WERI-Rb-1 (cell line): Measurements from ENCODE around the gene PPM1L.

Experiments used
- DNase-seq: peaks from one replicate; pipeline ENCODE4 v3.0.0-alpha.2; 2020
- H3K27ac ChIP-seq: fragments of 250-450 bp; sonication (Bioruptor Pico); 2 replicates; pipeline ENCODE4 v1.5.1; 2020; ENCODE audit warnings: mild to moderate bottlenecking, moderate library complexity
- H3K27me3 ChIP-seq: fragments of 250-450 bp; sonication (Bioruptor Pico); 2 replicates; pipeline ENCODE4 v1.5.1; 2021; ENCODE audit warnings: mild to moderate bottlenecking, low read depth, moderate library complexity; ENCODE audit not compliant: insufficient read depth, severe bottlenecking
- H3K36me3 ChIP-seq: fragments of 250-450 bp; sonication (Bioruptor Pico); 2 replicates; pipeline ENCODE4 v1.5.1; 2020; ENCODE audit warnings: mild to moderate bottlenecking, moderate library complexity
- H3K4me3 ChIP-seq: 2 replicates; pipeline ENCODE4 v1.5.1; 2011; ENCODE audit warnings: low read depth, mild to moderate bottlenecking, control low read depth, low read length
- H3K9me3 ChIP-seq: fragments of 250-450 bp; sonication (Bioruptor Pico); 2 replicates; pipeline ENCODE4 v1.5.1; 2021; ENCODE audit warnings: mild to moderate bottlenecking, moderate library complexity; ENCODE audit not compliant: severe bottlenecking
- TF ChIP-seq, protein P1 (sequence below): IDR thresholded peaks from 2 replicates; pipeline ENCODE4 v1.5.1; 2011; ENCODE audit warnings: low read depth, mild to moderate bottlenecking, control low read depth, inconsistent platforms, low read length

PPM1L gene

DNA sequence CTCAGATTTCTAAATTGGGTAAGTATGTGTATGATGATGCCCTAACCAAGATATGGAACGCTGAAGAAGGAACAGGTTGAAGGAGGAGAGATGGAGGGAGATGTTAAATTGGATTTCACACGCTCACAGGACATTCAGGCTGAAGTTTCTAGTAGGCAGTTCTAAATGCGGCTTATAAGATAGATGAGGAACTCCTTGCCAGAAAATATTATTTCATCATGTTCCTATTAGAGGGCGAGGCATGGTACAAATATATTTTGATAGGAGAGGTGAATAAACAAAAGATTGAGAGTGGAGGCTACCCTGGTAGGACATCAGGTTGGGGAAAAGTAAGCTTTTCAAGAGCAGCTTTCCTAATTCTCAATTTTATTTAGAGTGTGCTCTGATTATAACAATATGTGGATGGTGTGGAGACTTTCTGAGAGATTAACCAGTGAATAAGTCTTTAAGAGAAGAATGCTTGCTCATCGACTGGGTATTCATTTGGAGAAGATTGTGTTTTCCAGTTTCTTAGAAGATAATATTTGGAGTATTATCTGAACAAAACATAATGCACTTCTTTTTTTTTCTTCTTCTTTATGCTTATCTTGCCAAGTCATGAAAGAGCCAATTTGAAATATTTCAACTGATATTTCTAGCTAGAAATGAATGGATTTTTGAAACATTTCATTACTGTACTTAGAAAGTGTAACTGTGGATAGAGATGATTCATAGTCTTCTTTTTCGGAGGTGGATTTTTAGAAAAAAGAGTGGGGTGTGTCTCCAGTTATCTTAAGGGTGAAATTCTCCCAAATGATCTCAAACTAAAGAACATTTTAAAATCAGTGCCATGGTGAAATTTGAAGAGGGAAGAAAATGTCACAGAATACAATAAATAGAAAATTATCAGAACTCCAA, 260.6 kb downstream of the PPM1L start:
- H3K4me3 ChIP-seq: no peak overlapping the region
- no peaks in the 10 kb centered on the region for H3K36me3 ChIP-seq
- TF ChIP-seq, protein P1, sequence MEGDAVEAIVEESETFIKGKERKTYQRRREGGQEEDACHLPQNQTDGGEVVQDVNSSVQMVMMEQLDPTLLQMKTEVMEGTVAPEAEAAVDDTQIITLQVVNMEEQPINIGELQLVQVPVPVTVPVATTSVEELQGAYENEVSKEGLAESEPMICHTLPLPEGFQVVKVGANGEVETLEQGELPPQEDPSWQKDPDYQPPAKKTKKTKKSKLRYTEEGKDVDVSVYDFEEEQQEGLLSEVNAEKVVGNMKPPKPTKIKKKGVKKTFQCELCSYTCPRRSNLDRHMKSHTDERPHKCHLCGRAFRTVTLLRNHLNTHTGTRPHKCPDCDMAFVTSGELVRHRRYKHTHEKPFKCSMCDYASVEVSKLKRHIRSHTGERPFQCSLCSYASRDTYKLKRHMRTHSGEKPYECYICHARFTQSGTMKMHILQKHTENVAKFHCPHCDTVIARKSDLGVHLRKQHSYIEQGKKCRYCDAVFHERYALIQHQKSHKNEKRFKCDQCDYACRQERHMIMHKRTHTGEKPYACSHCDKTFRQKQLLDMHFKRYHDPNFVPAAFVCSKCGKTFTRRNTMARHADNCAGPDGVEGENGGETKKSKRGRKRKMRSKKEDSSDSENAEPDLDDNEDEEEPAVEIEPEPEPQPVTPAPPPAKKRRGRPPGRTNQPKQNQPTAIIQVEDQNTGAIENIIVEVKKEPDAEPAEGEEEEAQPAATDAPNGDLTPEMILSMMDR: no peak
- H3K9me3 ChIP-seq: no peaks in the 10 kb centered on the region
- H3K27me3 ChIP-seq: no peaks in the 10 kb centered on the region
- no peak for DNase-seq
- H3K27ac ChIP-seq: no peak overlapping the region

DNA sequence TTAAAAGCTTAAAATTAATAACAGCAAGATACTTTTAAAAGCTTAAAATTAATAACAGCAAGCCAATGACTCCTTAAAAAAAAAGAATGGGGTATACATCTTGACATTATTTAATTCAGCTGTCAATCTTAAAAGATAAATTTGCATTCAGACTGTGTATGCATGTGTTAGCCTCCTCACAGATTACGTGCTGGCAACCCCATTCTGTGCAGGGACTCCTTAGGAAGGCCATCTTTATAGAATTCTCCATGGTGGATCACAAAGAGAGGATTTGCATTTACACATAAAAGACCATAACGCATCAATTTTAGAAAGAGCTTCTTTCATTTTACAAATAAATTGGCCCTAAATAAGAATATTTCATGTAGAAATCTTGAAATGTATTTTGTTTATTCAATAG, 261.9 kb downstream of the PPM1L start:
- no peaks in the 10 kb centered on the region for H3K9me3 ChIP-seq
- no peak for DNase-seq
- no peaks in the 10 kb centered on the region for H3K36me3 ChIP-seq
- H3K27me3 ChIP-seq: no peaks in the 10 kb centered on the region
- TF ChIP-seq, protein P1: no peak
- H3K27ac ChIP-seq: no peak overlapping the region
- no peak overlapping the region for H3K4me3 ChIP-seq

DNA sequence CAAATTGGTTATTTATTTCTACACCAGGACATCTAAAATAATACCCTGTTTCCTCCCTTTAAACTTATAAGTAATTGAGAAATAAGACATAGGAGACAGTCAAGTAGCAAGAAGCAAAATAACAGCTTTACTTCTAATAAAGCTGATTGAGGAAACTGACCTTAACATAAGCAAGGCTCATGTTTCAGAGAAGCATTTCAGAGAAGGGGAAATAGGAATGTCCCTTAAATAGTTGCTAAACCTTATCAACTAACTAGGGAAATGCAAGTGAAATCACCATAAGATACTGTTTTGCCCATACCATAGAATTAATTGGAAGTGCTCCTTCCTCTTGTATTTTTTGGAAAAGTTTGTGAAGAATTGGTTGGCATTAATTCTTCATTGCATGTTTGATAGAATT, 264.2 kb downstream of the PPM1L start:
- Histone ChIP-seq H3K27me3 (no peaks in the 10 kb centered on the region), H3K9me3 (no peaks in the 10 kb centered on the region), H3K4me3 (no peak overlapping the region), H3K27ac (no peak overlapping the region), H3K36me3 (no peaks in the 10 kb centered on the region)
- no peak for DNase-seq
- TF ChIP-seq, protein P1: no peak

DNA sequence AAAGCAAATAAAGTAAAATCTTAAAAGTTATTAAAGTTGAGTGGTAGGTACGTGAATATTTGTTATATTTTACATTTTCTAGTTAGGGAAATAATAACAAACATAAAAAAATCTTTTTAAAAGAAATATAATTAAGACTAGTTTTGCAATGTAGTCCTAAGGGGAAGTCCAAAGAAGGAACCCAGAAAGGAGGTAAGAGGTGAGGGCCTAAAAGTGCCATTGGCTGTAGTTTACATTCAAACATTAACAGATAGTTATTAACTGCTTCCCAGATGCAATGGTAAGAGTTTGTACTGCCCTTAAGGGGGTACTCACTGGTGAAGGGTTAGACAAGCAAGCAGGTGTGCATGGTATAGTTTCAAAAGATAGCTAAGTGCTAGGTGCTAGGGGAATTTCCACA, 269.9 kb downstream of the PPM1L start:
- H3K9me3 ChIP-seq: no peaks in the 10 kb centered on the region
- H3K36me3 ChIP-seq: no peaks in the 10 kb centered on the region
- no peak overlapping the region for H3K4me3 ChIP-seq
- no peak for DNase-seq
- H3K27ac ChIP-seq: no peak overlapping the region
- TF ChIP-seq, protein P1: no peak
- H3K27me3 ChIP-seq: no peaks in the 10 kb centered on the region

DNA sequence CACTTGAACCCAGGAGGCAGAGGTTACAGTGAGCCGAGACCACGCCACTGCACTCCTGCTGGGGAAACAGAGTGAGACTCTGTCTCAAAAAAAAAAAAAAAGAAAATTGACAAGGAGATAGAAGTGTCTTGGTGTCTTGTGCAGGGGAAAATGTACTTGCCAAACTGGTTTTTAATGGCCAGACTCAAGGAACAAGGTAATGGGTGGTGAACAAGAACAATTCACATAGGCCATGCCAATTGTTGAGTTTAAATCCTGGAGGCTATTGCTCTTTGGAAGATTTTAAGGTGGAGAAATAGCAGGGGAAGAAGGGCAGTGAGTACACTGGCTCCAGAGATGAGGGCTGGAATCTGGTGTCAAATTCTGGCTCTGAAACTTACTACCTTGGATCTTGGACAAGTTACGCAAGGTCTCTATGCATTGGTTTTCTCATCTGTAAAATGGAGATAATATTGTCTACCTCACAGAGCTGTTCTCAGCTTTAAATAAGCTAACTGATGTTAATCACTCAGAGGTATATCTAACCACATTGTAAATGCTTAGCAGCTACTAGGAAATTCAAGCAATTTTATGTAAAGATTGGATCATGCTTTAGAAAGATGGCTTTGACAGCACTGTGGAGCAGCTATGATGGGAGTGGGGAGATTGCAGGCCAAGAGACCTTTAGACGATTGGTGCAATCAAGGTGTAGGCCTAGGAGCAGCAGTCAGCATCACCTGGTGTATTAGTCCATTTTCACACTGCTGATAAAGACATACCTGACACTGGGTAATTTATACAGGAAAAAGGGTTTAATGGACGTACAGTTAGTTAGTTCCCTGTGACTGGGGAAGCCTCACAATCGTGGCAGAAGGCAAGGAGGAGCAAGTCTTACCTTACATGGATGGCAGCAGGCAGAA, 270.8 kb downstream of the PPM1L start:
- Histone ChIP-seq H3K27me3 (no peaks in the 10 kb centered on the region), H3K9me3 (no peaks in the 10 kb centered on the region), H3K27ac (no peak overlapping the region), H3K36me3 (no peaks in the 10 kb centered on the region), H3K4me3 (no peak overlapping the region)
- DNase-seq: no peak
- TF ChIP-seq, protein P1: no peak
